GM12878 (cell line): ENCODE data around the gene MEIKIN.

Experiments
- CTCF ChIP-seq, 3 experiments: IDR thresholded peaks in 2 of 3; conservative IDR thresholded peaks in 1 of 3; 2 replicates each; pipeline ENCODE4 v1.5.1; 2011; ENCODE audit warnings: low read depth in 3 of 3, low read length in 3 of 3, mild to moderate bottlenecking in 3 of 3, control low read depth in 2 of 3, moderate library complexity in 2 of 3, inconsistent platforms in 1 of 3, mixed read lengths in 1 of 3; ENCODE audit not compliant: control insufficient read depth in 2 of 3, insufficient read depth in 1 of 3; ENCODE audit errors: extremely low read depth in 1 of 3
- FOXM1 ChIP-seq: IDR thresholded peaks from 2 replicates; pipeline ENCODE4 v1.6.1; 2012; ENCODE audit warnings: low read depth, mild to moderate bottlenecking, inconsistent platforms, low read length, moderate library complexity
- MEF2A ChIP-seq: IDR thresholded peaks from 2 replicates; pipeline ENCODE4 v1.6.1; 2011; ENCODE audit warnings: low read depth, mild to moderate bottlenecking, low read length, moderate library complexity; ENCODE audit not compliant: insufficient read depth

- TF ChIP-seq FOXM1 (no peak), MEF2A (no peak), CTCF (IDR thresholded peaks at IDR 0.05 in 2 of 3, conservative IDR thresholded peaks at IDR 0.05 in 1 of 3; ENCODE audit: control insufficient read depth in 2 of 3, extremely low read depth in 1 of 3, insufficient read depth in 1 of 3, low read depth in 3 of 3, low read length in 3 of 3) (no peak)
These were observed 43.1 kb upstream of the MEIKIN start for GRCh38 chr5:131988601-131989000.
